PC-3 (cell line): Measurements from ENCODE around the gene WDR82. TPM values are rescaled to one million over a fixed set of nuclear protein-coding genes. Genes with fewer than 3 reads are reported as not detected.

Experiments
- ATAC-seq: fragments of 200-7000 bp; cut with Tn5 transposase; 2 replicates; pipeline ENCODE4 v1.9.1; 2020; ENCODE audit warnings: mild to moderate bottlenecking, moderate library complexity
- BruUV-seq: library from RNA; stranded (reverse); fragments of 400-500 nt; replicated peaks from 2 replicates; lab custom pipeline; 2021; lab: Mats Ljungman, UMichigan
- CTCF ChIA-PET: fragments of 300-600 bp; sonication (Branson Sonifier 250); formaldehyde crosslinking; loops from one replicate; lab custom pipeline; 2022; ENCODE audit warnings: antibody characterized with exemption; lab: Charles Lee
- POLR2A ChIA-PET: fragments of 300-600 bp; sonication (Branson Sonifier 250); formaldehyde crosslinking; loops from one replicate; lab custom pipeline; 2022; ENCODE audit warnings: antibody characterized with exemption; ENCODE audit not compliant: unreplicated experiment; lab: Charles Lee
- DNase-seq: peaks from one replicate; pipeline ENCODE4 v3.0.0-alpha.2; 2015
- H2AFZ ChIP-seq: fragments of 300-600 bp; sonication (generic); 2 replicates; pipeline ENCODE4 v1.6.0; 2016; ENCODE audit warnings: antibody characterized with exemption, low read length
- H3F3A ChIP-seq: fragments of 300-600 bp; sonication (generic); one replicate; pipeline ENCODE4 v1.6.0; 2017; ENCODE audit warnings: antibody characterized with exemption, low read length, control low read depth, mild to moderate bottlenecking; ENCODE audit not compliant: unreplicated experiment
- H3K27ac ChIP-seq: fragments of 300-600 bp; sonication (generic); 2 replicates; pipeline ENCODE4 v1.5.1; 2016; ENCODE audit warnings: mild to moderate bottlenecking, low read length
- H3K27me3 ChIP-seq: fragments of 300-600 bp; sonication (generic); 2 replicates; pipeline ENCODE4 v1.6.1; 2016; ENCODE audit warnings: low read length, mixed read lengths
- H3K36me3 ChIP-seq: fragments of 300-600 bp; sonication (generic); 2 replicates; pipeline ENCODE4 v1.6.1; 2016; ENCODE audit warnings: low read depth, mixed run types, low read length, mixed read lengths
- H3K4me1 ChIP-seq: fragments of 300-600 bp; sonication (generic); 2 replicates; pipeline ENCODE4 v1.5.1; 2016; ENCODE audit warnings: low read length; ENCODE audit not compliant: insufficient read depth
- H3K4me2 ChIP-seq: fragments of 300-600 bp; sonication (generic); 2 replicates; pipeline ENCODE4 v1.6.0; 2016; ENCODE audit warnings: low read length
- H3K4me3 ChIP-seq: fragments of 300-600 bp; sonication (generic); 2 replicates; pipeline ENCODE4 v1.5.1; 2016; ENCODE audit warnings: mild to moderate bottlenecking, low read length, mixed read lengths
- H3K79me2 ChIP-seq: fragments of 300-600 bp; sonication (generic); 2 replicates; pipeline ENCODE4 v1.6.1; 2017; ENCODE audit warnings: low read length, mixed read lengths
- H3K9ac ChIP-seq: fragments of 300-600 bp; sonication (generic); 2 replicates; pipeline ENCODE4 v1.6.0; 2016; ENCODE audit warnings: mild to moderate bottlenecking, low read length
- H3K9me2 ChIP-seq: fragments of 300-600 bp; sonication (generic); replicated peaks from 2 replicates; pipeline ENCODE4 v1.6.1; 2016; ENCODE audit warnings: mixed run types, low read length, mixed read lengths
- H3K9me3 ChIP-seq: fragments of 300-600 bp; sonication (generic); 2 replicates; pipeline ENCODE4 v1.6.1; 2016; ENCODE audit warnings: low read length, mixed read lengths
- H4K20me1 ChIP-seq: fragments of 300-600 bp; sonication (generic); 2 replicates; pipeline ENCODE4 v1.6.1; 2016; ENCODE audit warnings: low read length, mixed read lengths
- EZH2 ChIP-seq: fragments of 300-600 bp; sonication (generic); IDR thresholded peaks from one replicate; pipeline ENCODE4 v1.6.1; 2017; ENCODE audit warnings: antibody characterized with exemption, mild to moderate bottlenecking, low read length; ENCODE audit not compliant: unreplicated experiment
- EZH2phosphoT487 ChIP-seq: fragments of 300-600 bp; sonication (generic); IDR thresholded peaks from 2 replicates; pipeline ENCODE4 v1.6.1; 2018; ENCODE audit warnings: mild to moderate bottlenecking, antibody characterized with exemption, low read length, borderline replicate concordance
- intact Hi-C: fragments of 100-400 bp; cut with micrococcal nuclease; formaldehyde crosslinking; loops from 2 replicates; pipeline ENCODE4 v1.9.0; 2023
- total RNA-seq: library from RNA; depleted of rRNA; stranded (reverse); fragments of >200 nt; gene quantifications from 2 replicates; pipeline ENCODE4 v1.2.3, GENCODE V29; 2014
- TF ChIP-seq, protein P1 (sequence below): fragments of 300-600 bp; sonication (generic); conservative IDR thresholded peaks from 2 replicates; pipeline ENCODE4 v1.5.1; 2017; ENCODE audit warnings: antibody characterized with exemption, low read depth, mild to moderate bottlenecking, low read length

Gene WDR82
- total RNA-seq, 1 experiment from 2014 or later = 56.4 TPM

DNA sequence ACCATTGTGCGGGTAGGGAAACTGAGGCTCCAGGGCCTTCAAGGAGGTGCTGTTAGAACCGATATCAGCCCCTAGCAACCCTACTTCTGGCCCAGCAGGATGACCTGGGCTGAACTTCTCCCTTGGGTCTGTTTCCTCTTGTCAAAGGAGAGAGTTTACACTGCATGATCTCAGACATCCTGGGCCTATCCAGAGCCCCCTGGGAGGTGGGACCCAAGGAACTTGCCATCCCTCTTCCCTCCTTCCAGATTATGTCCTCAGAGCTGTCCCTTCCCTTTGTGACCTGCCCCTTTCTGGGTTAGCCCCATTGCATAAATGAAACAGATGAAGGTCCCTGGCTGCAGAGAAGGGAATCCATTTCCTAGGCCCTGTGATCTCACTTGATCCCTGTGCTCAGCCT is 25.4 kb upstream of the WDR82 start:
- H3K36me3 ChIP-seq = no peaks in the 10 kb centered on the region
- no TSS peak for BruUV-seq
- no peak overlapping the region for H3K4me2 ChIP-seq
- intact Hi-C loops = no loop called here
- H3K9me2 ChIP-seq = no peaks in the 10 kb centered on the region
- H3K9me3 ChIP-seq = no peaks in the 10 kb centered on the region
- no peaks in the 10 kb centered on the region for H3F3A ChIP-seq
- ATAC-seq (no peak), DNase-seq (no peak)
- H3K4me1 ChIP-seq = peaks cover 4% of the 10 kb centered on the region; the same call in 1 of the 2 replicates
- no peak overlapping the region for H3K9ac ChIP-seq
- POLR2A ChIA-PET = no interaction called here
- no peaks in the 10 kb centered on the region for H3K79me2 ChIP-seq
- no peak overlapping the region for H2AFZ ChIP-seq
- H3K27ac ChIP-seq = no peak overlapping the region
- no peaks in the 10 kb centered on the region for H4K20me1 ChIP-seq
- no peak overlapping the region for H3K4me3 ChIP-seq
- CTCF ChIA-PET = no interaction called here
- TF ChIP-seq, protein P1, sequence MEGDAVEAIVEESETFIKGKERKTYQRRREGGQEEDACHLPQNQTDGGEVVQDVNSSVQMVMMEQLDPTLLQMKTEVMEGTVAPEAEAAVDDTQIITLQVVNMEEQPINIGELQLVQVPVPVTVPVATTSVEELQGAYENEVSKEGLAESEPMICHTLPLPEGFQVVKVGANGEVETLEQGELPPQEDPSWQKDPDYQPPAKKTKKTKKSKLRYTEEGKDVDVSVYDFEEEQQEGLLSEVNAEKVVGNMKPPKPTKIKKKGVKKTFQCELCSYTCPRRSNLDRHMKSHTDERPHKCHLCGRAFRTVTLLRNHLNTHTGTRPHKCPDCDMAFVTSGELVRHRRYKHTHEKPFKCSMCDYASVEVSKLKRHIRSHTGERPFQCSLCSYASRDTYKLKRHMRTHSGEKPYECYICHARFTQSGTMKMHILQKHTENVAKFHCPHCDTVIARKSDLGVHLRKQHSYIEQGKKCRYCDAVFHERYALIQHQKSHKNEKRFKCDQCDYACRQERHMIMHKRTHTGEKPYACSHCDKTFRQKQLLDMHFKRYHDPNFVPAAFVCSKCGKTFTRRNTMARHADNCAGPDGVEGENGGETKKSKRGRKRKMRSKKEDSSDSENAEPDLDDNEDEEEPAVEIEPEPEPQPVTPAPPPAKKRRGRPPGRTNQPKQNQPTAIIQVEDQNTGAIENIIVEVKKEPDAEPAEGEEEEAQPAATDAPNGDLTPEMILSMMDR = no peak
- TF ChIP-seq EZH2 (no peak), EZH2phosphoT487 (no peak)
- no peaks in the 10 kb centered on the region for H3K27me3 ChIP-seq

DNA sequence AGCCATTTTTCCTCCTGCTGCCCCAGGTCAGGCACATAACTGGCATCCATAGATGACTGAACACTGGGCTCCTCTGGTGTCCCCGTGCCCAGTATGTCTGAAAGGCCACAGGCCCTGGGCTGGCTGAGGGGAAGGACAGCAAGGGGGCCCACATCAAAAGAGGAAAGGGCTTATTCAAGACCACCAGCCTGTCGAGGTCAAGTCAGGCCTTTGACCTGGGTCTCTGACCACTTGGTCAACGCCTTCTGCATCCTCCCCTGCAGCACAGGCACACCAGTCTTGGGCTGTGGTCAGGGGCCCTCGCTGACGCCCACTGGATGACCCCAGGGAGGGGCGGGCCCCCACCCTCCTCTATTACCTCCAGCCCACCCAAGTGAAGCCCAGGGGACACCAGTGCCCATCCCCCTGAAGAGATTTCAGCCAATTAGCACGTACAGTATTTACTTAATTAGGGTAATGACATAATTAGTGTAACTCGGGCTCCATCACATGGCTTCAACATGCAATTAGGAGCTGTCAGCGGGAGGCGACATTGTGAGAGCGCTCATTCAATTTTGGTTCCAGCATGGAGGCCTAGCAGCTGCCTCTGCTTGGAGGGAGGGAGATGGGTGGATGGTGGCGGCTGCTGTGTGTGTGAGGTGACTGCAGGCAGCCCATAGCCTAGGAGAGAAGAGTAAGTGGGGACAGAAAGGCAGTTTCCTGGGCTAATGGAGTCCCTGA is 24.1 kb upstream of the WDR82 start:
- POLR2A ChIA-PET = no interaction called here
- CTCF ChIA-PET = no interaction called here

More for the DNA sequence above, 24.1 kb upstream of the WDR82 start:
- no peak for ATAC-seq
- Histone ChIP-seq H3K27me3 (no peaks in the 10 kb centered on the region), H2AFZ (no peak overlapping the region), H3K79me2 (no peaks in the 10 kb centered on the region), H4K20me1 (no peaks in the 10 kb centered on the region), H3F3A (no peaks in the 10 kb centered on the region), H3K36me3 (no peaks in the 10 kb centered on the region), H3K9ac (no peak overlapping the region), H3K4me1 (peaks cover 4% of the 10 kb centered on the region; the same call in 1 of the 2 replicates), H3K9me2 (no peaks in the 10 kb centered on the region), H3K4me2 (no peak overlapping the region), H3K4me3 (no peak overlapping the region), H3K9me3 (no peaks in the 10 kb centered on the region), H3K27ac (no peak overlapping the region)
- BruUV-seq = no TSS peak
- TF ChIP-seq EZH2phosphoT487 (no peak), EZH2 (no peak)
- TF ChIP-seq, protein P1 = no peak
- DNase-seq = no peak
- intact Hi-C loops = no loop called here
